NT2/D1 (cell line): ENCODE data around the gene CCDC78.

Source experiments
- SUZ12 ChIP-seq: IDR thresholded peaks from 2 replicates; pipeline ENCODE4 v1.6.1; 2011; ENCODE audit not compliant: insufficient read length, insufficient read depth; ENCODE audit errors: extremely low read depth
- YY1 ChIP-seq: IDR thresholded peaks from 2 replicates; pipeline ENCODE4 v1.6.1; 2011; ENCODE audit not compliant: insufficient read length, insufficient read depth
- ZNF274 ChIP-seq: IDR thresholded peaks from 2 replicates; pipeline ENCODE4 v1.6.1; 2011; ENCODE audit warnings: mild to moderate bottlenecking, low read depth, low read length

DNA sequence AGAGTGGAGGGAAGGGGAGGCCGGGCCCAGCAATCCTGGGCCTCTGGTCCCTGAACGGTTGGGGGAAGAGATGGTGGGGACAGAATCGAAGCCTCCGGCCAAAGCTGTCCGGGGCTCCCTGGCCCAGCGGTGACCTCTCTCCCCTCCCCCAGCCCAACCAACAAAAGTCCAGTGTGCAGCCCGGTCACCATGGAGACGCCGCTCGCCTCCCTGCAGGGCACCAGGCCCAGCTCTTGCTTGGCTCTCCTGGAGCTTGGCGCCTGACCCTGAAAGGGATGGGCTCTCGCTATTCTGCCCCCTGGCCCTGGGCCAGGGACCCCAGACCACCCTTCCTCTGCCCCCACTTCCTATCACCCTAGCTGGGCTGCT lies 10.1 kb downstream of the CCDC78 start:
- TF ChIP-seq YY1 (no peak), SUZ12 (no peak), ZNF274 (no peak)
